IPS-18c (cell line): ENCODE results near the gene GOLGA6L1.
"Not testable (repeated sequence)": the region's sequence is repeated elsewhere in the genome, so short reads cannot be mapped to it uniquely, and the experiment has no call there.

ENCODE experiments used
- H3K4me3 ChIP-seq: 2 replicates; pipeline ENCODE4 v1.7.0; 2013; ENCODE audit warnings: low read depth, mild to moderate bottlenecking, low read length, moderate library complexity; ENCODE audit not compliant: insufficient read depth
- H3K9me3 ChIP-seq: one replicate; pipeline ENCODE4 v1.6.1; 2013; ENCODE audit warnings: mild to moderate bottlenecking, low read length, moderate library complexity; ENCODE audit not compliant: control insufficient read depth, insufficient read depth

Gene GOLGA6L1, protein sequence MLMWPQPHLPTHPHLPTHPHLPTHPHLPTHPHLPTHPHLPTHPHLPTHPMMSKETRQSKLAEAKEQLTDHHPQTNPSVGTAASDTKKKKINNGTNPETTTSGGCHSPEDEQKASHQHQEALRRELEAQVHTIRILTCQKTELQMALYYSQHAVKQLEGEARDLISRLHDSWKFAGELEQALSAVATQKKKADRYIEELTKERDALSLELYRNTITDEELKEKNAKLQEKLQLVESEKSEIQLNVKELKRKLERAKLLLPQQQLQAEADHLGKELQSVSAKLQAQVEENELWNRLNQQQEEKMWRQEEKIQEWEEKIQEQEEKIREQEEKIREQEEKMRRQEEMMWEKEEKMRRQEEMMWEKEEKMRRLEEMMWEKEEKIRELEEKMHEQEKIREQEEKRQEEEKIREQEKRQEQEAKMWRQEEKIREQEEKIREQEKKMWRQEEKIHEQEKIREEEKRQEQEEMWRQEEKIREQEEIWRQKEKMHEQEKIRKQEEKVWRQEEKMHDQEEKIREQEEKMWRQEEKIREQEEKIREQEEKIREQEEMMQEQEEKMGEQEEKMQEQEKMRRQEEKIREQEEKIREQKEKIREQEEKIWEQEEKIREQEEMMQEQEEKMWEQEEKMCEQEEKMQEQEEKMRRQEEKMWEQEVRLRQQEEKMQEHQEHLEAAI

DNA sequence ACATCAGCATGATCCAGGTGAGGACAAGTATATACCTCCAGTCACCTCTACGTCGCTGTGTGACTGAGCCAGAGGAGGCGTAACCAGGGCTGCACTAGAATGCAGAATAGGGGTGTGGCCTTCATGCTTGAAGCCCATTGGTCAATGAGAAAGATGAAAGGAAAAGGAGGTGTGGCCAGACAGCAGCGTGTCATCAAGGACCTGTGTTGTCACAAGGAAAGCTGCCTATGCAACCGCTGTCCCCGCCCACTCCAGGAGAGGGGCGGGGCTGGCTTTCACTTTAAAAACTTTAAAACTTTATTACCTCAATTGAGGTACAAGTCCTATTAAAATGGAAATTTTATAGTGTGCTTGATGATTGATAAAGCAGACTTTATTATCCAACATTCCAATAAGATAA lies at the start of gene GOLGA6L1:
TSS of gene GOLGA6L1 (minus strand) at position 101 of the 400 bp plus-strand sequence. CDS start at position 10, 91 bp downstream.
- not testable (repeated sequence) for H3K4me3 ChIP-seq, H3K9me3 ChIP-seq

DNA sequence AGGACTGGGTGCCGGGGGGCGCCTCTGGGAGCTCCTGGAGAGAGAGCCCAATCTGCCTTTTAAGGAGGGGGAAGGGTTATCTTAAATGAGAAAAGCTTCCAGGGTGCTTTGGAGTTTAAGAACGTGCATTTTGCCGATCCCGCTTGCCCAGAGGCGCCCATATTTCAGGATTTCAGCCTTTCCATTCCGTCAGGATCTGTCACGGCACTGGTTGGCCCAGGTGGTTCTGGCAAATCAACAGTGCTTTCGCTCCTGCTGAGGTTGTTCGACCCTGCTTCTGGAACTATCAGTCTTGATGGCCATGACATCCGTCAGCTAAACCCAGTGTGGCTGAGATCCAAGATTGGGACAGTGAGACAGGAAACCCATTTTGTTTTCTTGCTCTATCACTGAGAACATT lies 44.6 kb upstream of the GOLGA6L1 start:
- not testable (repeated sequence) for H3K4me3 ChIP-seq, H3K9me3 ChIP-seq

DNA sequence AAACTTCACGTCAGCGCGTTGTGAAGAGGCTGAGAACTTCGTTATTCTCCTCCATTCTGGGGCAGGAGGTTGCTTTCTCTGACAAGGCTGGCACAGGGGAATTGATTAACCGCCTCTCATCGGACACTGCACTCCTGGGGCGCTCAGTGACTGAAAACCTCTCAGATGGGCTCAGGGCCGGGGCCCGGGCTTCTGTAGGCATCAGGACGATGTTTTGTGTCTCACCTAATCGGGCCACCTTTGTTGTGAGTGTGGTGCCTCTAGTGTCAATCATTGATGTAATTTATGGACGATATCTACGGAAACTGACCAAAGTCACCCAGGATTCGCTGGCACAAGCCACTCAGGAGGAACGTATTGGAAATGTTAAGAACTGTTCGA lies 43.9 kb upstream of the GOLGA6L1 start:
- H3K4me3 ChIP-seq, H3K9me3 ChIP-seq: not testable (repeated sequence)

DNA sequence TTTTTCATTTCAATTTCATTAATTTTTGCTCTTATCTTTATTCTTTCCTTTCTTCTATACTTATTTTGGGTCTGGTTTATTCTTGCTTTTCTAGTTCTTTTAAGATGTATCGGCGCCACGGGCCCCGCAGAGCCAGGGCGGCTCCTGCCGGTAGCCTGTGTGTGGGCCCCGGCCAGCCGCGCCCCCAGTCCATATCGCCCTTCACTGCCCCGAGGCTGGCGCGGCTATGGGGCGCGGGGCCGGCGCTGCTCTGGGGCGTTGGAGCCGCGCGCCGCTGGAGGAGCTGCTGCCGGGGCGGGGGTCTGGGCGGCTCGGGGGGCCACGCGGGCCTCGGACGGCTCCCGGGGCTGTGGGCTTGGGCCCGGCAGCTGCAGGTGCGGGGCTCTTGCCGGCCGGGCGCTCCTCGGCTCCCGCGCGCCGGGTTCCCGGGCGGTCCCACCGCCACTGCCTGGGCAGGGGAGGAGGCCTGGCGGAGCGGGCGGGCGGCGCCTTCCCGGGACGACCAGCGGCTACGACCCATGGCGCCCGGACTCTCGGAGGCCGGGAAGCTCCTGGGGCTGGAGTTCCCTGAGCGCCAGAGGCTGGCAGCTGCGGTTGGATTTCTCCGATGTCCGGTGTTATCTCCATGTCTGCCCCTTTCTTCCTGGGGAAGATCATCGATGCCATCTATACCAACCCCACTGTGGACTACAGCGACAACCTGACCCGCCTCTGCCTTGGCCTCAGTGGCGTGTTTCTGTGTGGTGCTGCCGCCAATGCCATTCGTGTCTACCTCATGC lies 43.3 kb upstream of the GOLGA6L1 start:
- H3K9me3 ChIP-seq, H3K4me3 ChIP-seq: not testable (repeated sequence)

DNA sequence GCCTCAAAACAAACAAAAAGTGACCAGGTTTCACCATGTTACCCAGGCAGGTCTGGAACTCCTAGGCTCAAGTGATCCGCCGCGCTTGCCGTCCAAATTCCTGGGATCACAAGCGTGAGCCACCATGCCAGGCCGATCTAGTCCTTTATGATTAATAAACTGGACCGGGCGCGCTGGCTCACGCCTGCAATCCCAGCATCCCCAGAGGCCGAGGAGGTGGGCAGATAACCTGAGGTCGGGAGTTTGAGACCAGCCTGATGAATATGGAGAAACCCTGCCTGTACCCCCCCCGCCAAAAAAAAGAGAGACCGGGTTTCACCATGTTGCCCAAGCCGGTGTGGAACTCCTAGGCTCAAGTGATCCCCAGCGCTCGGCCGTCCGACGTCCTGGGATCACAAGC lies 40.1 kb upstream of the GOLGA6L1 start:
- H3K9me3 ChIP-seq, H3K4me3 ChIP-seq: not testable (repeated sequence)

DNA sequence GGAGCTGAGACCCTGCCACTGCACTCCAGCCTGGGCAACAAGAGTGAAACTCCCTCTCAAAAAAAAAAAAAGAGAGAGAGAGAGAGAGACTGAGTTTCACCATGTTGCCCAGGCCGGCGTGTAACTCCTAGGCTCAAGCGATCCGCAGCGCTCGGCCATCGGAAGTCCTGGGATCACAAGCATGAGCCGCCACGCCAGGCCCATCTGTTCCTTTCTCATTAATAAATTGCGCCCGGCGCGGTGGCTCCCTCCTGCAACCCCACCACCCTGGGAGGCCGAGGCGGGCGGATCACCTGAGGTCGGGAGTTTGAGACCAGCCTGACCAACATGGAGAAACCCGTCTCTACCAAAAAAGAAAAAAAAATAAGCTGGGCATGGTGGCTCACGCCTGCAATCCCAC lies 39.0 kb upstream of the GOLGA6L1 start:
- not testable (repeated sequence) for H3K4me3 ChIP-seq, H3K9me3 ChIP-seq

DNA sequence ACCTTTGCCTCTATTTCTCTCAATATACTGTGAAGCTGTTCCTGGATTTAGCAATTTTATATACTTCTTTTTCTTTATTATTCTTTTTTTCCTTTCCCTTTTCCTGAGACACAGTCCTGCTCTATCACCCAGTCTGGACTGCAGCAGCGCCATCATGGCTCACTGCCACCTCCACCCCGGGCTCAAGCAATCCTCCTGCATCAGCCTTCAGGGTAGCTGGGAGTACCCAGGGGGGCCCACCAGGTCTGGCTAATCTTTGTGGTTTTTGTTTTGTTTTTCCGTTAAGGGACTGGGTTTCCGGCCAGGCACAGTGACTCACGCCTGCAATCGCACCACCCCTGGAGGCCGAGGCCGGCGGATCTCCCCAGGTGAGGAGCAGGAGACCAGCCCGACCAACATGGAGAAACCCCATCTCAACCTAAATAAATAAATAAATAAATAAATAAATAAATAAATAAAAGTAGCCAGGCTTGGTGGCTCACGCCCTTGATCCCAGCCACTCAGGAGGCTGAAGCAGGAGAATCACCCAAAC lies 38.1 kb upstream of the GOLGA6L1 start:
- H3K4me3 ChIP-seq = not testable (repeated sequence)

DNA sequence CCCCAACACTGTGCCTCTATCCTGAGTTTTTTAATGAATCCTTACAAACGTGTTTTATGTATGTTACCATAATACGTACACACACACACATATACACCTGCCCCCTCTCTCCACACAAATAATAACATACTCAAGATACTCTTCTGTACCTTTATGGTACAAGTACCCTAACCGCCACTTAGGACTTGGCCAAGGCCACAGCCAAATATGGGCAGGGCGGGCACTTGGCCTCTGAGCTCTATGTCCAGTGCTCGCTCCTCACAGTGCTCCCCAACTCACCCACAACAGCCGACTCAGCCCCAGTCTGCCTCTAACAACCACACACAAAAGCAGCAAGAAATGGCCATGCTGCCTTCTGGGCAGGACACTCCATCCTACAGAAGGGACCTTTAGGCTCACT lies 3.8 kb downstream of the GOLGA6L1 start:
- H3K4me3 ChIP-seq, H3K9me3 ChIP-seq: not testable (repeated sequence)

More for the DNA sequence above, 38.1 kb upstream of the GOLGA6L1 start:
- H3K9me3 ChIP-seq = not testable (repeated sequence)

DNA sequence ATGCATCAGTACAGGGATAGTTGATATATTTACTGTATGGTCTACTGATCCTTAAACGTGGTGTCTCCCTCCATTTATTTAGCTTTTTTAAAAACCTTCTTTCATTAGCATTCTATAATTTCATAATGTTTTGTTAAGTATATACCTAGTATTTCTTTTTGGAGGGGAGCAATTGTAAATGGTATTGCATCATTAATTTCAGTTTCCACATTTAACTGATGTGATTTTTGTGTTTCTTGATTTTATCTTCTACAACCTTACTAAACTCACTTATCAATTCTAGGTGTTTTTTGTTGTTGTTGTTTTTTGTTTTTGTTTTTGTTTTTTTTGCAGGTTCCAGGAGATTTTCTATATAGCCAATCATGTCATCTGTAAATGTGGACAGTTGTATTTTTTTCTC lies 18.4 kb downstream of the GOLGA6L1 start:
- Histone ChIP-seq H3K9me3 (no peaks in the 10 kb centered on the region), H3K4me3 (no peak overlapping the region)

DNA sequence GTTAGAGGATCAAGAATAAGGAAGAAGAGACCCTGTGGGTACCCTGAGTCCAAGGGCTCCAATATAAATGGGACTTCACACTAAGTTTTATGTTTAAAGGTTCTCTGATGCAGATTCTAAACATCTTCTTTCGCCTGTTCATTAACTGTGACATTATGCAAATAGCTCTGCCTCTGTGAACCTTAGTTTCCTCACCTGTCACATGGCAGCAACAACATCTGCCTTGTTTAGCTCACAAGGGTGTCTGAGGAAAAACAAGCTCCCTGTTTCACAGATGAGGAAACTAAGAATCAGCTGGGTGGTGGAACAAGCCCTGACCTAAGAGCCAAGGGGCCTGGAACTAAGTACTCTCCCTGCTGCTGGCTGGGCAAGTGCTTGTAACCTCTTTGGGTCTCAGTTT lies 40.8 kb downstream of the GOLGA6L1 start:
- H3K9me3 ChIP-seq = no peaks in the 10 kb centered on the region
- no peak overlapping the region for H3K4me3 ChIP-seq

DNA sequence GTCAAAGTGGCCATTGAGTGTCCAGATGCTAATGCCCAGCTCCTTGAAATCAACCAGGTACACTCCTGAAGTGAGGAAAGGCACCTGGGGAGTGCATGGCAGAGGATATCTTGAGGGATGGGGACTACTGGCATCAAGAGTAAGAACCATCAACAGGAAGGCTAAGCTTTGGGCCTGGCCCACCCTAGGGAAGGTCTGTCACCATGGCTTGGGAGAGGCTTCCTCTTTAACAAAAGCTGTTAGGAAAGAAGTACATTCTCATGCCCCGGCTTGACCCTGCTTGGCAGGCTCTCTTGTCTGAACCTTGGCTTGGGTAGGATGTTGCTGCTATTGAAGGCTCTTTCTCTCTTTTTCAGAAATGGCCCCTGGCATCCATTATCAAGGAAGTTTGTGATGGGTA lies 53.5 kb downstream of the GOLGA6L1 start:
- Histone ChIP-seq H3K4me3 (no peak overlapping the region), H3K9me3 (no peaks in the 10 kb centered on the region)

DNA sequence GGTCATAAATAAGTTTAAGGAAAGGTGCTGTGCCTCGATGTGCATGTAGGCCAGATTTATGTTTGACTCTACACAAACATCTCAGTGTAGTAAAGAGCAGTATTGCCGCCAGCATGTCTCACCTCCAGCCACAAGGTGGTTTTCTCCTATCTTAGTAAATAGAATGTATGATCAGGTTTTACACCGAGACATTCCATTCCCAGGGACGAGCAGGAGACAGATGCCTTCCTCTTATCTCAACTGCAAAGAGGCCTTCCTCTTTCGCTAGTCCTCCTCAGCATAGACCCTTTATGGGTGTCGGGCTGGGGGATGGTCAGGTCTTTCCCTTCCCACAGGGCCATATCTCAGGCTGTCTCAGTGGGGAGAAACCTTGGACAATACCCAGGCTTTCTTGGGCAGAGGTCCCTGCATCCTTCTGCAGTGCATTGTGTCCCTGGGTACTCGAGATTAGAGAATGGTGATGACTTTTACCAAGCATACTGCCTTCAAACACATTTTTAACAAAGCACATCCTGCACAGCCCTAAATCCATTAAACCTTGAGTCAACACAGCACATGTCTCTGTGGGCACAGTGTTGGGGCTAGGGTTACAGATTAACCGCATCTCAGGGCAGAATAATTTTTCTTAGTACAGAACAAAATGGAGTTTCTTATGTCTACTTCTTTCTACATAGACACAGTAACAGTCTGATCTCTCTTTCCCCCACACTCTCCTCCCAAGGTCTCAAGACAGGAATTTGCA lies 54.5 kb downstream of the GOLGA6L1 start:
- not testable (repeated sequence) for H3K4me3 ChIP-seq, H3K9me3 ChIP-seq

DNA sequence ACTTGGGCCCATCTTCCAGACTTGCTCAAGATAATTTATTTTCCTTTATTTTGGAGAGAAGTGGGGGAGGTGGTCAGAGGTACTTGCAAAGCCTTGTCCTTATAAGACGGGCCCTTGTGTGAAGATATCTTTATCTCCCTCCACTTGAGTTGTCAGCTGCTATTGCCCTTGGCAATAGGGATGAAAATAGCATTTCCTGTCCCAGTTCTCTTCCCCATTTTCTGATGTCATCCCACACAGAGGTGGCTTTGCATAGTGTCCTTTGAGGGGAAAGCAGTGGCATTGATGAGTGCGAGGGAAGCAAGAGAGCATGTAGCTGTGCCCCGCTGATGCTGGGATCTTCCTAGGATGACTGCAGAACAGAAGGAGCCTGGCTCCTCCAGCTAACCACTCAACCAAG lies 55.4 kb downstream of the GOLGA6L1 start:
- no peak overlapping the region for H3K4me3 ChIP-seq
- H3K9me3 ChIP-seq = no peaks in the 10 kb centered on the region

DNA sequence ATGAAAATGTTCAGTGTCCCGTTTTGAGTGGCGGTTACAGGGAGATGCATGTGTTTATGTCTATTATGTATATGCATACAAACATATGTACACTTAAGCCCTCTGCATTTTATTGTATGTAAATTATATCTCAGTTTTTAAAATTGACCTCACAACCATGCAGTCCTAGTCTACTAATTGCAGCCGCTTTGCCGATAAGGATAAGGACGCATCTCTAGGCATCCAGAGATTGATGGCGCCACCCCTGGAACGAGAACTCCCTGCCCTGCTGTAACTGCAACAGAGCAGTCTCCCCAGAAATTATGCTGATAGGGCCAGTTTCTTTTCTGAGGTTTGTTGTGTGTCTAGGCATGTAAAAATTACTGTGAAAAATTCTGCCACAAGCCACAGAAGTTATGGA lies 56.9 kb downstream of the GOLGA6L1 start:
- H3K4me3 ChIP-seq = no peak overlapping the region
- H3K9me3 ChIP-seq = no peaks in the 10 kb centered on the region
